Measurements from ENCODE around the gene KRTAP29-1.
A peak's percentile ranks its signal among the peaks of the same experiment; 100 is the strongest.
"Not testable (repeated sequence)": the region's sequence is repeated elsewhere in the genome, so short reads cannot be mapped to it uniquely, and the experiment has no call there.

The KRTAP29-1 gene, protein sequence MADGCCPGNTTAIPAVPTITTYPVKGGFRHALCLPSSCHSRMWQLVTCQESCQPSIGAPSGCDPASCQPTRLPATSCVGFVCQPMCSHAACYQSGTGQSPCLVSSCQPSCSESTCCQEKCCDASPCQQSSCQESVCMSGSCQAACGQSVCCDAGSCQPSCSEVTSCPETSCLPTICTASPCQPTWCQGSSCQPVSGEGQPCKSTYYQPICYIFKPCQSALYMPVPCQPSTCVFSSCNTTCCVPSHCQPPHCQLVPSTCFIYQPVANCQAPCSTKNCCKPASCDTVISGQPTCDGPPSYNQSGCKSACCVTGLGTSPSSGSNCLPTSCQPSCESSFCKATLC

DNA sequence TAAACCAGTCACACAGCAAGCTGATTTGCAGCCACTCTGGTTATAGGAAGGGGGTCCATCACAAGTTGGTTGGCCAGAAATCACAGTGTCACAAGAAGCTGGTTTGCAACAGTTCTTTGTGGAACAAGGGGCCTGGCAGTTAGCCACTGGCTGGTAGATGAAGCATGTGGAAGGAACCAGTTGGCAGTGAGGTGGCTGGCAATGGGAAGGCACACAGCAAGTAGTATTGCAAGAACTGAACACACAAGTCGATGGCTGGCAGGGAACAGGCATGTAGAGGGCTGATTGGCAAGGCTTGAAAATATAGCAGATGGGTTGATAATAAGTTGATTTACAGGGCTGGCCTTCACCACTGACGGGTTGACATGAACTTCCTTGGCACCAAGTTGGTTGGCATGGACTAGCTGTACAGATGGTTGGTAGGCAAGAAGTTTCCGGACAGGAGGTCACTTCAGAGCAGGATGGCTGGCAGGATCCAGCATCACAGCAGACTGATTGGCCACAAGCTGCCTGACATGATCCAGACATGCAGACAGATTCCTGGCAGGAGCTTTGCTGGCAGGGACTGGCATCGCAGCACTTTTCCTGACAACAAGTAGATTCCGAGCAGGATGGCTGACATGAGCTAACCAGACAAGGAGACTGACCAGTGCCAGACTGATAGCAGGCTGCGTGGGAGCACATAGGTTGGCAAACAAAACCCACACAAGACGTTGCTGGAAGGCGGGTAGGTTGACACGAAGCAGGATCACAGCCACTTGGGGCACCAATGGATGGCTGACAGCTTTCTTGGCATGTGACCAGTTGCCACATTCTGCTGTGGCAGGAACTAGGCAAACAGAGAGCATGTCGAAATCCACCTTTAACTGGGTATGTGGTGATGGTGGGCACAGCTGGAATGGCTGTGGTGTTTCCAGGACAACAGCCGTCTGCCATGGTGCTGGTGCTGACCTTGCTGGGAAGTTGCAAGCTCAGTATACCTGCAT lies at the start of gene KRTAP29-1:
Gene KRTAP29-1 (minus strand): TSS at position 936 of the 986 bp plus-strand sequence. CDS start 0 bp downstream, at position 936.
- DNase-seq, result no peak

DNA sequence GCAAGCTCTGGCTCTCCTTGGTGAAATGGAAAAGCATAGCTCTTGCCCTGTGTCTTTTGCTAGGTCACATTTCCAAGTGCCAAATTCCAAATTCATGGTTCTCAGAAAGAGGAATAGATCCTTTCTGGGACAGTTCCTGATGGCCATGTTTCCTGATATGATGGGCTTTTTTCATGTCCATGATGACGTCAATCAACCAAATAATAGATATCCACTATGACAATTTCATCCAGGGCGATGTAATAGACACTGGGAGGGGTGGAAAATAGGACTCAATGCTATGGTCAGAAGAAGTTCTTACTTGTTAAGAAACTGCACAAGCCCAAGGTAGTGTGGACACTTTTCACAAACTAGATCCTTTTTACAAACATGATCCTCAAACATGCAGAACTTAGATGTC lies 48.5 kb upstream of the KRTAP29-1 start:
- no peak for DNase-seq

DNA sequence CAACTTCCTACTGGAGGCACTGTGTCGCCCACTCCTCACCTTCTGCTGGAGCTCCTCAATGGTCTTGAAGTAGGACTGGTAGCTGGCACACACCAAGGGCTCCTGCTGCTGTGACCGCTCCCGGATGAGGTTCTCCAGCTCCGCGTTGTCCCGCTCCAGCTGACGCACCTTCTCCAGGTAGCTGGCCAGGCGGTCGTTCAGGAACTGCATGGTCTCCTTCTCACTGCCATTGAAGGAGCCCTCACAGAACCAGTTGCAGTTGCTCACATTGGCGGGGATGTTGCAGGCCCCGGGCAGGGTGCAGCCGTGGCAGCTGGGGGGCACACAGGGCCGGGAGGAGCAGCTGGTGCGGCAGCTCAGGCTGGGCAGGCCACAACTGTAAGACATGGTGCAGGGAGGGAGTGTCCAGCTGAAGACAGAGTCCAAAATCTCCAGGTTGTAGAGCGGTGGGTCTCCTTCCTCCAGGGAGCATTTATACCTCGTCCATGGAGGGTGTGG lies 47.8 kb upstream of the KRTAP29-1 start, which contains the start of gene KRT33A:
Gene KRT33A (minus strand): TSS at position 448 of the 498 bp plus-strand sequence. CDS start 61 bp downstream, at position 387.
- not testable (repeated sequence) for DNase-seq

DNA sequence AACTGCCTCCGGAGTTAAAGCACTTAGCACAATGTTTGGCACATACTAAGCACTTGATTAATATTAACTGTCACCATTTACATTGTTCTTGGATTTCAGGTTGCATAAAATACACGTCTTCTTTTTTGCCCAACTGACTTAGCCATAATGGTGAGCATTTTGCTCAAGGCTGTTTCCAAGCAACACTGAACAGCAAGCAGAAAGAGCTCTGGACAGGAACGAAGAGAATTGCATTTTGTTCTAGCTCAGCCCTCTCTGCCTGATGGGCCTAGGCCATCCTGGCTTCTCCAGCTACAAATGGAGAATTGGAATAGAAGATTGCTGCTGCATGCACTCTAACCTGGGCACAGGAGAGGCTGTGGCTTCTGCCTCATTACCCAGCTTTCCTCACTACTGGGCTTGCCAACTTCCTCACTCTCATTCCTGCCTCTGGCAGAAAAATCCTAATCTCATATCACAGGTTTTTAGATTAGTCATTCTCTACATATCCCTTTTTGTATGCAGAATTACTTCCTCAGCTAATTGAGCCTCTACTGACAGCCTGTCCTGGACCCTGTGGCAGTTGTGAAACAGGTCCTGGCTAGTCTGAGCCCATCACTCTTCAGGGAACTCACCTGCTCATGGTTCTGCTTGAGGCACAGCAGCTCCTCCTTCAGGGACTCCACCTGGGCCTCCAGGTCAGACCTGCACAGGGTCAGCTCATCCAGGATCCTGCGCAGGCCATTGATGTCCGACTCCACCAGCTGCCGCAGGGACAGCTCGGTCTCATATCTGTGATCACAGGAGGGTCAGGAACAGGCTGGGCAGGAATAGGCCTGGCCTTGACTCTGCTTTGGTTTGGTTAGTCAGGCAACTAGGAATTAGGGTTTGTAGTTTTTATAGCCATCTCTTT lies 45.5 kb upstream of the KRTAP29-1 start:
- DNase-seq, result no peak

DNA sequence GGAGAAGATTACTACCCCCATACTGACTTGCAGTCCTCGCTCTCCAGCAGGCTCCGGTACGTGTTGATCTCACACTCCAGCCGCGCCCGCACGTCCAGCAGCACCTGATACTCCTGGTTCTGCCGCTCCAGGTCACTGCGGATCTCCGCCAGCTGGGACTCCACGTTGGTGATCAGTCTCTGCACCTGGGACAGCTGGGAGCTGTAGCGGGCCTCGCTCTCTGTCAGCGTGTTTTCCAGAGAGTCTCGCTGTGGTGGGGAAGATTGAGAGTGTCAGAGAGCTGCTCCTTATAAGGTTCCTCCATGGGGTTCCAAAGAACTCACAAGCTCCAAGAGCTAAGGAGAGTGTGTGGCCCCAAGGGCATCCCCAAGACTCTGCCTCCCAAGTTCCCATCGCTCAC lies 43.8 kb upstream of the KRTAP29-1 start:
- not testable (repeated sequence) for DNase-seq

DNA sequence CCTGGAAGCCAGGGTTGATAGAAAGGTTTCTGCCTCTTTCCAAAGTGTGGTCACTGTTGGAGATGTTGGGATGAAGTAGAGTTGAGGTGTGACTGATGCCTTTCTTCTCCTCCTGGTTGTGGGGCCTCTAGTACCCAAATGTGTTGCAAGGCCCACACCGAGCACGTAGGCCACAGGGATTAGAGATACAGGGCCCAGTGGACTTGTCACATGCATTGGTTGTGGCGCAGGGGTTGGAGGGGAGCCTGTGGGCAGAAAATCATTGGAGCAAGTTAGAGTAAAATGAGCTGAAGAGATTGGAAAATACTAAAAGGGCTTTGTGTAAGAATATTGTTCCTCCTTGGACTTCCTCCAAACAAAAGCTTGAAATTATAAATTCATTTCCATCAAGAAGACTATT lies 43.3 kb upstream of the KRTAP29-1 start:
- DNase-seq, result no peak

DNA sequence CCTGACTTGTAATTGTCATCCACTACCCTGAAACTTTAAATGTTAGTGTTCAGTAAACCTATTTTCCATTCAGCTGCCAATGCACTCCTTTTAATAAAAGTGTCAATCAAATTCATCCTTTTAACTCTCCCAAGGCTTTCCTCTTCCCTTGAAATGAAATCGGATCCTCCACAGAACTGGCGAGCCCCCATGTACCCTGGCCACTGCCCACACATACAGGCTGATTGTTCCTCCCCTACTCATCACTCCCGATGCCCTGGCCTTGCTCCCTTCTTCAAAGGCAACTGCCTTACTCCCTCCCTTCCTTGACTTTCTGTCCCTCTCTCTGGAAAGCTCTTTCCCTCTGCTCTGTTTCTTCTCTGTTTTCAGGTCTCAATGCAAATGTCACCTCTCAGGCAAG lies 40.4 kb upstream of the KRTAP29-1 start:
- no peak for DNase-seq

DNA sequence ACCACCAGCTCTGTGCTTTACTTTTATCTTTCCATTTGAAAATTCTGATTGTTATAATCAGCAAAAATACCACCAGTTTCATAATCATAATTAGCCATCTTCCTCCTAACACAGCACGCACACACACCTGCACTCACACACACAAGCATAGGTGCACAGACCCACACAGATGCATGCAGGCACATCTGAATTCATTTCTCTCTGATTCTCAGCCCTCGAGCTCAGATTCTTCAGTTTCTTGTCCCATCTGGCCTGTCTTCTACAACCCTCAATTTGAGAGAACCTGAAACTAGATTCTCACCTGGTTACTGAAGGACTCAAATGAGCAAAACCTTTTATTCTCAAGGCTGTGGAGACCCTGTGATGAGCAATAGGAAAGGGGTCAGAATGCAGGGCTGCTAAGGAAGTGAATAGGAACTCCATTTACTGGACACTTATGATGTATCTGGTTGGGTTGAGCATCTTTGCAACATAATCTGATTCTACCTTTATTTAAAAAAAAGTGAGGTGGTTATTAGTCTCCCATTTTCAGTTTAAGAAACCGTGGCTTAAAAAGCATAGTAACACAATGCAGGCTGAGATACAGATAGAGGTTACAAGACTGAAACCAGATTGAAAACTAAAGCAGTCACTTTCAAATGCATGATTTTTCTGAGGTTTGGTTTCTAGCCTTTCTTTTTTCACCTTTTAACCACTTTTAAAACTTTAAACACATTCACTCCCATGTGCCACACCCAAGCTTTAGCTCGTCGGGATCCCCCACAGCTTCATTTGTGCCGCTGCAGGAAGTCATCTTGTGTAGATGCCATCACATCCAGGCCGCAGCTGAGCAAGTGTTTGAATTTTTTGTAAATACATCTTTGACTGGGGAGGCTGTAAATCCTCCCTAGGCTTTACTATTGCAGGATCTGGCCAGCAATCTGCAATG lies 38.5 kb upstream of the KRTAP29-1 start:
- DNase-seq, result no peak

DNA sequence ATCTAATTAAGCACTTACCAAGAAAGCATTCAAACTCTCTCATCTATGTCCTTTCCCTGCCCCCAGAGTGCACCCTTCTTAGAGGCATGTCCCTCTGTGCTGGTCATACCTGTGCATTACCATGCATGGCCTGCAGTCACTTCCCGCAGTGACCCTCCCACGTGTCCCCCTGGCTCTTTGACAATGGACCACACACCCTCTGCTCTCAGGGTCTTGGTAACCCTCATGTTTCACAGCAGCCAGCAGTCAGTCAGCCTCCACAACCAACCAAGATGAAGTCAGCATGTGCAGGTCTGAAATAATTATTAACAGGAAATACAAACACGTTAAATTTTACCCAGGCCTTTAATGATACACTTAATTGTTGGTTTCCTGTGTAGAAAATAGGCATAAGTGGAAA lies 37.8 kb upstream of the KRTAP29-1 start:
- no peak for DNase-seq

DNA sequence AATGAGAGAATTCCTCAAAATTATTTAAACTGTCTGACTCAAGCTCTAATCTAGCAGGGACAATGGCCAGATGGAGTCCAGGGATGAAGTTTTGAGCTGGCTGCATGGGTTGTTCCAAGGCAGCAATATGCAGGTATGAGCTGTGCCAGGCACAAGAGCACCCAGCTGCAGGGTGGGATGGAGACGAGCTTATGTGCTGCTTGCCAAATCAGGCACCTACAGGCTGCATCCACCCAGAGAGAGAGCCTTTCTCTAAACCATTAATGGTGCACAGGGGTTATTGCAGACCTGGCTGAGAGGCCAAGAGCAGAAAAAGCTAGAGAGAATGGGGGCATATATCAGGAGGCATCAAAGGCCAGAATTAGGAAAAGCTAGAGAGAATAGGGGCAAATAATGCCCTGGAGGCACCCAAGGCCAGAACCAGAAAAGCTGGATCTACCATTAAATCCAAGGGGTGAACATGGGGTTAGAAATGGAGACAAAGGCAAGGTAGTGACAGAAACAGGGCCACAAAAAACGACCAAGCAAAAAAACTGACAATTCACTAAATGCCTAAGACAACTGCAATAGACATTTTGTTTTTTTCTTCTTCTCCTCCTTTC lies 37.0 kb upstream of the KRTAP29-1 start:
- no peak for DNase-seq

DNA sequence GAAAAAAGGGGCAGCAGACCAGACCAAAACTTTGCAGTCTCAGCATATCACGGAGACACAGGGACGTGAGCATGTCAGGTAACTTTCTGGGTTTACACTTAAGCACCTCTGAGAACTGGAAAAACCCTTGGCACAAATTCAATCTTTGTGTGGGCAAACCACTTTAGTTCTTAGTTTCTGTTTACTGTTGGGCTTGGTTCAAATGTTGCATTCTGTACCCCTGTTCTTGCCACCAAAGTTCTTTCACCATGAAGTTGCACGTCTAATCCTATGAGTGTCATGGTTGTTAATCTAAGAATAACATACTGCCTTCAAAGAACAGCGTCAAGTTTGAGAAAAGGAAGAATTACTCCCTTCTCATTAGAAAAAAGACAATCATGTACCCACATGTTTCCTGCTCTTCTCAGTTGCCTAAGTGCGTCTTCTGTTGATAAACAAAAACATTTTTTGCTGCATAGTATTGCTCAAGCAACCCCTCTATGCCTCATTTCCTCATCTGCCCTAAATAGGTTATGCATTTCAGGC lies 36.4 kb upstream of the KRTAP29-1 start:
- peak; percentile 12 for DNase-seq

DNA sequence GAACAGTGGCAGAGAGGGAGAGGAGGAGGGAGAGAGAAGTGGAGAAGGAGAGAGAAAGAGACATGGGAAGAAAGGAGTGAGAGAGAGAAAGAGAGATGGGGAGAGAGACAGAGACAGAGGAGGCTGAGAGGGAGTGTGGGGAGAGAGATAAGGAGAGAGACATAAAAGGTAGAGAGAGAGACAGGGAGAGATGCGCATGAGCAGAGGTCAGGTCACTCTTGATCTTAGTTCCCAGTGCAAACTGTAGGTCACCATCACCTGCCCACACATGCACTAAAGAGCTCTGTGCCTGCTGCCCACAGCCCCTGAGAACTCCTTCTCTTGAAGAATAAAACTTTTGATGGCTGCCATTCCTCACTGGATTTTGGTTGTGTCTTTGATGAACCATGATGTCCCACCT lies 33.1 kb upstream of the KRTAP29-1 start:
- DNase-seq, result no peak

DNA sequence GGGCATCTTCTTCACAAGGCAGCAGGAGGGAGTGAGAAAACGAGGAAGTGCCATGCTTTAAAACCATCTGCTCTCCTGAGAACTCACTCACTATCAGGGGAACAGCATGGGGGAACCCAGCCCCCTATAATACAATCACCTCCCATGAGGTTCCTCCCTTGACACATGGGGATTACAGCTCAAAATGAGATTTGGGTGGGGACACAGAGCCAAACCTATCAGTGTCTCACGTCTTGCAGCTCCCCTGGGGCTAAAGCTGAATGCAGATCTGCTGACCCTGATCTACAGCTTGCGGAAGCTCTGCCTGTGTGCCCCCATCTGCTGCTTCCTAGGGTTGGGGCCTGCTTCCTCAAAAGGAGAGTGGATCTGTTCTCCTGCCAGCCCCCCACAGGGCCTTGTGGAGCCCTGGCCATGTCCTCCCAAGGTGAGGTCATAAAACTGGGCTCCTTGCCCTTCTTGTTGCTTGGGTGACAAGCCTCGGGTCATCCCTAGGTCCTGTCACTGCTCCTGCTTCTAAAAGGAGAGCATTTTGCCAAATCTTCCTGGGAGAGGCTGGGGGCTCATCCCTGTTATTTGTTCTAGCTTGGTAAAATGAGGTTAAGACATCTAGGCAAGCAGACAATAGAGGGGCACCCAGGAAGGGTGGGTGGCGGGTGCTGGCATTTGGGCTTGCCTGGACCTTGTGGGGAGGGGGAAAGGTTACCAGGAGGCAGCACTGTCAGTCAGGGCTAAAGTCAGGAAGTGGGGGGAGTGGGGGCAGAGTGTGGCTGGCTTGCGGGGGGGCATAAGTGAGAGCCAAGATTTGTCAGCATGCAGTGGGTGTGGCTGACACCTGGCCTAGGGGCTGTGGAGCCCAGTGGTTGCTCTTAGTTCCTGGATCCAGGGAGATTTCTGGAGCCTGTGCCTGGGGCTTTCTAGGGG lies 32.0 kb upstream of the KRTAP29-1 start:
- DNase-seq, result no peak

DNA sequence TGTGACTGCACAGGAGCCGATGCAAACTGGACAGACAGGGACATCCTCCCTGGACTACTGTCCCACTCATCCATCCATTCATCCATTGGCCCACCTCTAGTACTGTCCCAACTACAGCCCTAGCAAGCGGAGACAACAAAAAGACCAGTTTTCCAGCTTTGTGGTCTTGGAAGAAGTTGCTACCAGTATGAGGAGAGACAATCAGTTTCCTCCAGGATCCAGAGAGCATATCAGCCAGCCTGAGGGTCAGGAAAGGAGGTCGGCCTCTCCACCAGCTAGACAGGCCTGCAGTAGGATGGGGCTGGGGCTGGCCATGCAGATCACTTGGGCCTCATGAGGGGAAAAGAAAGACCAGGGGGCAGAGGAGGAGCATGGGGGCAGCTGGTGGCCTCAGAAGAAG lies 31.2 kb upstream of the KRTAP29-1 start:
- DNase-seq, result no peak

DNA sequence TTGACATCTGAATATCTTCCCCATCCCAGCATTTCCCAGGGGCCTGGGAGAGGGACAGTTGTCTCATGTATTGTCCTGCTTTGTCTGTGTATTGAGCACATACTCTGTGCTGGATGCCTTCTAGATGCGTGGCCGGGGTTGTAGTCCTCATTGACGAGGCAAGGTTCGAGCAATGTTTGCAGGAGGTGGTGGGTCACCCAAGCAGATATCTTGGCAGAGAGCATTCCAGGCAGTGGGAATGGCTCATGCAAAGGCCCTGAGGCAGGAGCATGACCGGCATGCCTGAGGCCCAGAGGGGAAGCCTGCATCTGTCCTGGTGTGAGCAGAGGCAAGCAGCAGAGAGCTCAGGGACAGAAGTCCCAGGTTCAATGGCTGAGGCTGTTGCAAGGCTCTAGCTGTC lies 30.4 kb upstream of the KRTAP29-1 start:
- no peak for DNase-seq

DNA sequence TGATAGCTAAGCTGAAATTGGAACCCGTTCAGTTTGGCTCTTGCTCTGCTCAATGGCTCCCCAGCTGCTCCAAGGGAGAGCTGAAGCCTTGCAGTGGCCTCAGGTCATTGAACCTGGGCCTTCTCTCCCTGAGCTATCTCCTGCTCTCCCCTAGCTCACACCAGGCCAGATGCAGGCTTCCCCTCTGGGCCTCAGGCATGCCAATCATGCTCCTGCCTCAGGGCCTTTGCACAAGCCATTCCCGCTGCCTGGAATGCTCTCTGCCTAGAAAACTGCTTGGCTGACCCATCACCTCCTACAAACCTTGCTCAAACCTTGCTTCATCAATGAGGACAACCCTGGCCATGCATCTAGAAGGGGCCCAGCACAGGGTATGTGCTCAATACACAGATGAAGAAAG lies 29.6 kb upstream of the KRTAP29-1 start:
- DNase-seq, result no peak

DNA sequence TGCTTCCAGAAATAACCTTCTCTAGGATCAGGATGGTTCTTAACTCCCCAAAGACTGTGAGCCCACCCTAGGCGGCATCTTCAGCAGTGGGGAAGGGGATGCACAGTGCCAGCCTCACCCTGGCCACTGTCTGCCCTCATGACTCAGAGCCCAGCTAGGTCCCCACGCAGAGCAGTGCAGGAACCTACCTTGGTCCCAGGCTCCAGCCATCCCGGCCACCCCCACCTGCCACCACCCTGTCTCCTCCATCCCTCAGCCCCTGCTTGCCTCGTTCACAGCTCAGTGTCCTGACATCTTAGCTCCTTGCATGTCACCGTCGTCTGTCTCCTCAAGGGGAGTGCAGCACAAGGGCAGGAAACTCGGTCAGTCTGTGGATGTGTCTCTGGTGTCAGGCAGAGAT lies 29.0 kb upstream of the KRTAP29-1 start:
- DNase-seq, result no peak

DNA sequence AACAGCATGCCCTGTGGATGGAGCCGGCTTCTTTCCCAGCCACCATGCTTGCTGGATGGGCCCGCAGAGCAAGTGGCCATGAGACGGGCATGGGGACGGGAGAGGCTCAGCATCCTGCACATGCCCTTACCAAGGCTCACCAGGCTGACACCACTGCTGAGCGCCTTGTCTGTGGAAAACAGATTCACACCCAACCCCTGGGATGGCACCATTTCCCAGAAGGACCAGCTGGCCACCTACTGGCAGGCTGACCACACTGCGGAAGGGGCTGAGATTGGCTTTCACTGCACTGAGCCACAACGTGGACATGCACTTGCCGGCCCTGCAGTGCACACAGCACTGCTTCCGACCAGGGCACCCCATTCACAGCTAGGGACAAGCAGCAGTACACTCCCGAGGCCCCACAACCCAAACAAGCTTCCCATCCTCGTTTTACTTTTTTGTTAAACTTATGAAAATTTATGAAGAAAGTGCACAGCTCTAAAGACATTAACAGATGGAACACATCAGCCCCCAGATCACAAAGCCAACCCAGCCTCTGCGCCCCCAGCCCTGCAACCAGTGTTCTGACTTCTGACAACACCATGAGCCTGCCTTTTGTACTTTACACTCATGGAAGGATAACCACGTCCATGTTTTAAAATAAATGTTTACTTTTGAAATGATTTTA lies 26.8 kb upstream of the KRTAP29-1 start:
- DNase-seq, result peak; percentile 41

DNA sequence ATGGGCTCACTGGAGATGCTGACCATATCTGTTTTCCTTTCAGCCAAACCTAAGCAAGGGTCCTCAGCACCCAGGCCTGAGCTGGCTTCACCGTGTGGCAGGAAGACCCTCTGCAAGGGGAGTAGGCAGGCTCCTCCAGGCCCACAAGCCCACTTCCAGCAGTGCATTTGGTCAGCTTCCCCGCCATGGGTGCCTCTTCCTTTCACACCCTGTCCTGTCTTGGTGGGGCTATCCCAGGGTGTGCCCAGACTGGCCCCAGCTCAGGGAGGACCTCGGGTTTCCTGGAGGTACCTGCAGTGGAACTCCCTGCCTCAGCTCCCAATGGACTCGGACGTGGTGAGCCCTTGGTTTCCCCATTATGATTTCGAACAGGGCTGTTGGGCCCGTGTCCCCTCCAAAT lies 25.6 kb upstream of the KRTAP29-1 start:
- no peak for DNase-seq
